Endometrium (tissue), 2 donors: Measurements from ENCODE around the gene NELFA.

Experiments
- FAIRE-seq: peaks from 2 replicates; lab custom pipeline; 2012; peaks lifted over from hg19 to GRCh38; lab: Jason Lieb, UNC
- donor health status: control.
- donor health status: control.

NELFA gene

GRCh38 chr4:2008921-2009650 is at the start of gene NELFA:
Gene NELFA (minus strand): TSS chr4:2008974. CDS start chr4:2008959, 15 bp downstream.
- FAIRE-seq: no peak

GRCh38 chr4:2057382-2058065 is 48.8 kb upstream of the NELFA start:
- FAIRE-seq: no peak

GRCh38 chr4:2054217-2054616 is 45.4 kb upstream of the NELFA start:
- no peak for FAIRE-seq

- FAIRE-seq: no peak
Measured at GRCh38 chr4:2051086-2051485, 42.3 kb upstream of the NELFA start.

- FAIRE-seq: no peak
Measured at GRCh38 chr4:2049811-2050210, 41.0 kb upstream of the NELFA start.

GRCh38 chr4:2049381-2049780 is 40.6 kb upstream of the NELFA start:
- no peak for FAIRE-seq

- no peak for FAIRE-seq
Measured at GRCh38 chr4:2048831-2049230, 40.1 kb upstream of the NELFA start.

GRCh38 chr4:2047781-2048581 is 39.2 kb upstream of the NELFA start:
- no peak for FAIRE-seq

- FAIRE-seq: no peak
Measured at GRCh38 chr4:2047031-2047660, 38.4 kb upstream of the NELFA start.

- no peak for FAIRE-seq
Measured at GRCh38 chr4:2046031-2046961, 37.5 kb upstream of the NELFA start.

GRCh38 chr4:2045518-2045951 is 36.8 kb upstream of the NELFA start:
- FAIRE-seq: no peak

GRCh38 chr4:2044542-2045517 is 36.1 kb upstream of the NELFA start:
- no peak for FAIRE-seq

- no peak for FAIRE-seq
Measured at GRCh38 chr4:2044119-2044485, 35.3 kb upstream of the NELFA start.

GRCh38 chr4:2043396-2044118 is 34.8 kb upstream of the NELFA start:
- FAIRE-seq: no peak

- no peak for FAIRE-seq
Measured at GRCh38 chr4:2042947-2043395, 34.2 kb upstream of the NELFA start.

GRCh38 chr4:2042204-2042946 is 33.6 kb upstream of the NELFA start:
- no peak for FAIRE-seq

GRCh38 chr4:2041239-2042130 is 32.7 kb upstream of the NELFA start:
- no peak for FAIRE-seq
